Measurements from ENCODE around the gene KIFAP3. TPM values are rescaled to one million over a fixed set of nuclear protein-coding genes. Genes with fewer than 3 reads are reported as not detected.

KIFAP3 gene
- total and polyA plus RNA-seq, 4 experiments from 2014 or later, result 16.1 to 22.2 (median 18.5) TPM

GRCh38 chr1:169995993-169996392 is 78.5 kb downstream of the KIFAP3 start:
- DNase-seq, result no peak
- H3K4me3 Mint-ChIP-seq, result no peak overlapping the region
- no peak overlapping the region for H3K27ac ChIP-seq (ENCODE audit: low read depth, low read length)
- no peaks in the 10 kb centered on the region for H3K4me1 ChIP-seq (ENCODE audit: insufficient read depth, low read length)
- ChIA-PET POLR2A (ENCODE audit: partially characterized antibody) (interaction anchor here (0.9 kb wide), 1 partner anchor 79 kb away, joined by 3 read pairs; the partner anchor contains the start of gene KIFAP3), CTCF (ENCODE audit: partially characterized antibody) (no interaction called here)
- no peaks in the 10 kb centered on the region for H3K36me3 ChIP-seq (ENCODE audit: insufficient read depth, low read length)
- H3K9me3 Mint-ChIP-seq, result no peaks in the 10 kb centered on the region
- H3K27me3 ChIP-seq (ENCODE audit: insufficient read depth, low read length), result no peaks in the 10 kb centered on the region
- peak overlapping the region in 1 of 7 donors; percentile 42 for H3K27ac Mint-ChIP-seq
- H3K36me3 Mint-ChIP-seq, result peaks cover 23 to 25% of the 10 kb centered on the region in 2 donors
- no peaks in the 10 kb centered on the region for H3K27me3 Mint-ChIP-seq
- intact Hi-C loops (cut with micrococcal nuclease), result no loop called here
- no peaks in the 10 kb centered on the region for H3K9me3 ChIP-seq (ENCODE audit: control insufficient read depth in 1 of 2, low read length in 2 of 2)
- no peaks in the 10 kb centered on the region for H3K4me1 Mint-ChIP-seq
- no peak overlapping the region for H3K4me3 ChIP-seq (ENCODE audit: low read length in 2 of 2)

DNA sequence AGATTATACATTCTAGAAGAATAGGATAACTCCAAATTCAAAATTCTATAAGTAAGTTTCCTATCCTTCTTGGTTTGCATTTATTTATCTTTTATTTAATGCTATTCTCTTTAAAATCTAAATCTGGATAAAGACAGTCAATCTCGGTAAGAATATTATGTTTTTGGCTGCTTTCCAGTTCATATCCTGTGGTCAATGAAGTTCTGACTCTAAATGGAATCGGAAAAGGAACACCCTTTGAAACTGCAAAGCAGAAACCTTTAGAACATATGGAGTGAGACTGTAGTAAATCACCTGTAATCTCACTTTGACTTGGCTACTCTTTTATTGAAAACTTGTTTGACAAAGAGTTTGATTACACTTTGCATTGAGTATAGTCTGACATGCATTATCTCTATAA is 85.2 kb downstream of the KIFAP3 start:
- H3K36me3 ChIP-seq (ENCODE audit: insufficient read depth, low read length), result no peaks in the 10 kb centered on the region
- Mint-ChIP-seq H3K4me1 (no peaks in the 10 kb centered on the region), H3K4me3 (no peak overlapping the region), H3K36me3 (peaks cover 11% of the 10 kb centered on the region in 2 donors), H3K9me3 (no peaks in the 10 kb centered on the region), H3K27me3 (no peaks in the 10 kb centered on the region), H3K27ac (no peak overlapping the region)
- no peaks in the 10 kb centered on the region for H3K27me3 ChIP-seq (ENCODE audit: insufficient read depth, low read length)
- H3K9me3 ChIP-seq (ENCODE audit: control insufficient read depth in 1 of 2, low read length in 2 of 2), result no peaks in the 10 kb centered on the region
- no peak for DNase-seq
- ChIA-PET POLR2A (ENCODE audit: partially characterized antibody) (no interaction called here), CTCF (ENCODE audit: partially characterized antibody) (no interaction called here)
- H3K4me1 ChIP-seq (ENCODE audit: insufficient read depth, low read length), result no peaks in the 10 kb centered on the region
- intact Hi-C loops (cut with micrococcal nuclease), result no loop called here
- H3K4me3 ChIP-seq (ENCODE audit: low read length in 2 of 2), result no peak overlapping the region
- H3K27ac ChIP-seq (ENCODE audit: low read depth, low read length), result no peak overlapping the region

- Histone ChIP-seq H3K27me3 (ENCODE audit: insufficient read depth, low read length) (no peaks in the 10 kb centered on the region), H3K4me1 (ENCODE audit: insufficient read depth, low read length) (no peaks in the 10 kb centered on the region), H3K4me3 (ENCODE audit: low read length in 2 of 2) (no peak overlapping the region), H3K27ac (ENCODE audit: low read depth, low read length) (no peak overlapping the region), H3K9me3 (ENCODE audit: control insufficient read depth in 1 of 2, low read length in 2 of 2) (no peaks in the 10 kb centered on the region), H3K36me3 (ENCODE audit: insufficient read depth, low read length) (no peaks in the 10 kb centered on the region)
- DNase-seq, result no peak
- Mint-ChIP-seq H3K4me1 (no peaks in the 10 kb centered on the region), H3K9me3 (peaks cover 0 to 2% (median 0%) of the 10 kb centered on the region in 8 donors), H3K27me3 (no peaks in the 10 kb centered on the region), H3K27ac (no peak overlapping the region), H3K36me3 (peaks cover 31 to 33% of the 10 kb centered on the region in 2 donors), H3K4me3 (no peak overlapping the region)
- ChIA-PET POLR2A (ENCODE audit: partially characterized antibody) (no interaction called here), CTCF (ENCODE audit: partially characterized antibody) (no interaction called here)
- intact Hi-C loops (cut with micrococcal nuclease), result no loop called here
These were observed 88.7 kb downstream of the KIFAP3 start for GRCh38 chr1:169985757-169986156.

DNA sequence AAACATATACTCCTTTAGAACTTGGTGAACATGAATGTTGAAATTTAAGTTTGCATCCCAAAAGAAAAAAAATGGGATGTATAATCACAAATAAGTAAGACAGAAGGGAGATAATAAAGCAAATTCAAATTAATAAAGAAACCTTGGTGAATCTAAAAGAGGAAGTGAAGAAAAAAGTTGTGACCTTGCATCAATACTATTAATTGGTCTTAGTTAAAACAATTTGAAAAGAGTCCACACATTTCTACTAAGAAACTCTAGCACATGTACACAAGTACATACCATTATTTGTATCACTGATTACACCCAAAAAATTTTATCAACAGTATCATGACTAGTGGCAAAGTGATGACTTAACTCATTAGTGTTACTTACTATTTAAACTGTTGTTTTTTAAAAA is 100.4 kb downstream of the KIFAP3 start:
- Mint-ChIP-seq H3K4me3 (no peak overlapping the region), H3K36me3 (peaks cover 21 to 45% of the 10 kb centered on the region in 2 donors), H3K9me3 (no peaks in the 10 kb centered on the region), H3K27ac (no peak overlapping the region), H3K4me1 (no peaks in the 10 kb centered on the region), H3K27me3 (no peaks in the 10 kb centered on the region)
- Histone ChIP-seq H3K4me3 (ENCODE audit: low read length in 2 of 2) (no peak overlapping the region), H3K27ac (ENCODE audit: low read depth, low read length) (no peak overlapping the region), H3K9me3 (ENCODE audit: control insufficient read depth in 1 of 2, low read length in 2 of 2) (no peaks in the 10 kb centered on the region), H3K36me3 (ENCODE audit: insufficient read depth, low read length) (peaks cover 6% of the 10 kb centered on the region), H3K27me3 (ENCODE audit: insufficient read depth, low read length) (no peaks in the 10 kb centered on the region), H3K4me1 (ENCODE audit: insufficient read depth, low read length) (no peaks in the 10 kb centered on the region)
- intact Hi-C loops (cut with micrococcal nuclease), result no loop called here
- DNase-seq, result no peak
- ChIA-PET CTCF (ENCODE audit: partially characterized antibody) (no interaction called here), POLR2A (ENCODE audit: partially characterized antibody) (no interaction called here)

- intact Hi-C loops (cut with micrococcal nuclease), result no loop called here
- Histone ChIP-seq H3K27ac (ENCODE audit: low read depth, low read length) (no peak overlapping the region), H3K4me1 (ENCODE audit: insufficient read depth, low read length) (no peaks in the 10 kb centered on the region), H3K36me3 (ENCODE audit: insufficient read depth, low read length) (no peaks in the 10 kb centered on the region), H3K9me3 (ENCODE audit: control insufficient read depth in 1 of 2, low read length in 2 of 2) (no peaks in the 10 kb centered on the region), H3K27me3 (ENCODE audit: insufficient read depth, low read length) (no peaks in the 10 kb centered on the region), H3K4me3 (ENCODE audit: low read length in 2 of 2) (no peak overlapping the region)
- ChIA-PET POLR2A (ENCODE audit: partially characterized antibody) (no interaction called here), CTCF (ENCODE audit: partially characterized antibody) (no interaction called here)
- H3K36me3 Mint-ChIP-seq, result peaks cover 4 to 45% of the 10 kb centered on the region in 2 donors
- no peaks in the 10 kb centered on the region for H3K4me1 Mint-ChIP-seq
- no peaks in the 10 kb centered on the region for H3K27me3 Mint-ChIP-seq
- no peaks in the 10 kb centered on the region for H3K9me3 Mint-ChIP-seq
- no peak for DNase-seq
- no peak overlapping the region for H3K4me3 Mint-ChIP-seq
- H3K27ac Mint-ChIP-seq, result no peak overlapping the region
These were observed 104.4 kb downstream of the KIFAP3 start for GRCh38 chr1:169970114-169970513.

DNA sequence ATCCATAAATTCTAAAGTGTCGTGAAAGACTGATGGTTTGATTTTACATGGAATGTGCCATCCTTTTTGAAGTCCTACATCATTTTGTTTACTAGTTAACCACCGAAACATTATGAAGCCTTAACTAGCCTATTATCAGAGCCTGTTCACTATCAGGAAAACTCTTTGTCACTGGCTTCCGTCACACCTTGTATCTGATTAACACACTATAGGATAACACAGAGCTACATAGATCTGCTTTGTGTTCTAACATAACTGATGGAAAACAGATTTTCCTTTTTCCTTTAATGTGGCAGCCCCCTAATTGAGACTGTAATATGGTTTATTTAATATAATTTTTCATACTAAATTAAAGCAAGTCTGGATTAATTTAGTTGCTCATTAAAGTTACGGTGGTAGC is 106.3 kb downstream of the KIFAP3 start:
- Histone ChIP-seq H3K4me3 (ENCODE audit: low read length in 2 of 2) (no peak overlapping the region), H3K27me3 (ENCODE audit: insufficient read depth, low read length) (no peaks in the 10 kb centered on the region), H3K4me1 (ENCODE audit: insufficient read depth, low read length) (no peaks in the 10 kb centered on the region), H3K27ac (ENCODE audit: low read depth, low read length) (no peak overlapping the region), H3K36me3 (ENCODE audit: insufficient read depth, low read length) (no peaks in the 10 kb centered on the region), H3K9me3 (ENCODE audit: control insufficient read depth in 1 of 2, low read length in 2 of 2) (no peaks in the 10 kb centered on the region)
- Mint-ChIP-seq H3K4me3 (no peak overlapping the region), H3K36me3 (peaks cover 6 to 48% of the 10 kb centered on the region in 2 donors), H3K27me3 (no peaks in the 10 kb centered on the region), H3K27ac (no peak overlapping the region), H3K4me1 (no peaks in the 10 kb centered on the region), H3K9me3 (no peaks in the 10 kb centered on the region)
- ChIA-PET CTCF (ENCODE audit: partially characterized antibody) (no interaction called here), POLR2A (ENCODE audit: partially characterized antibody) (no interaction called here)
- intact Hi-C loops (cut with micrococcal nuclease), result no loop called here
- no peak for DNase-seq

- Histone ChIP-seq H3K36me3 (ENCODE audit: insufficient read depth, low read length) (no peaks in the 10 kb centered on the region), H3K27ac (ENCODE audit: low read depth, low read length) (no peak overlapping the region), H3K4me3 (ENCODE audit: low read length in 2 of 2) (no peak overlapping the region), H3K27me3 (ENCODE audit: insufficient read depth, low read length) (no peaks in the 10 kb centered on the region), H3K9me3 (ENCODE audit: control insufficient read depth in 1 of 2, low read length in 2 of 2) (no peaks in the 10 kb centered on the region), H3K4me1 (ENCODE audit: insufficient read depth, low read length) (no peaks in the 10 kb centered on the region)
- Mint-ChIP-seq H3K4me3 (no peak overlapping the region), H3K27ac (no peak overlapping the region), H3K27me3 (no peaks in the 10 kb centered on the region), H3K4me1 (no peaks in the 10 kb centered on the region), H3K9me3 (no peaks in the 10 kb centered on the region), H3K36me3 (peaks cover 11 to 29% of the 10 kb centered on the region in 2 donors)
- intact Hi-C loops (cut with micrococcal nuclease), result no loop called here
- DNase-seq, result no peak
- CTCF ChIA-PET (ENCODE audit: partially characterized antibody), result no interaction called here
- POLR2A ChIA-PET (ENCODE audit: partially characterized antibody), result no interaction called here
These were observed 110.3 kb downstream of the KIFAP3 start for GRCh38 chr1:169964206-169964605.

GRCh38 chr1:169959686-169960085 is 114.8 kb downstream of the KIFAP3 start:
- Mint-ChIP-seq H3K4me1 (no peaks in the 10 kb centered on the region), H3K4me3 (no peak overlapping the region), H3K27ac (no peak overlapping the region), H3K9me3 (no peaks in the 10 kb centered on the region), H3K27me3 (no peaks in the 10 kb centered on the region), H3K36me3 (peaks cover 13 to 15% of the 10 kb centered on the region in 2 donors)
- Histone ChIP-seq H3K4me3 (ENCODE audit: low read length in 2 of 2) (no peak overlapping the region), H3K9me3 (ENCODE audit: control insufficient read depth in 1 of 2, low read length in 2 of 2) (no peaks in the 10 kb centered on the region), H3K36me3 (ENCODE audit: insufficient read depth, low read length) (no peaks in the 10 kb centered on the region), H3K27me3 (ENCODE audit: insufficient read depth, low read length) (no peaks in the 10 kb centered on the region), H3K4me1 (ENCODE audit: insufficient read depth, low read length) (no peaks in the 10 kb centered on the region), H3K27ac (ENCODE audit: low read depth, low read length) (no peak overlapping the region)
- intact Hi-C loops (cut with micrococcal nuclease), result no loop called here
- DNase-seq, result no peak
- CTCF ChIA-PET (ENCODE audit: partially characterized antibody), result no interaction called here
- POLR2A ChIA-PET (ENCODE audit: partially characterized antibody), result no interaction called here
